DMS79 (cell line): ENCODE results near the gene RBM20.
A peak's percentile ranks its signal among the peaks of the same experiment; 100 is the strongest.

Experiments
- DNase-seq: peaks from one replicate; lab custom pipeline; 2025; lab: John Stamatoyannopoulos, UW

The RBM20 gene

GRCh38 chr10:110812583-110812982 is 168.4 kb downstream of the RBM20 start:
- no peak for DNase-seq

GRCh38 chr10:110813743-110814472 is 169.8 kb downstream of the RBM20 start:
- DNase-seq, result peak; percentile 43

DNA sequence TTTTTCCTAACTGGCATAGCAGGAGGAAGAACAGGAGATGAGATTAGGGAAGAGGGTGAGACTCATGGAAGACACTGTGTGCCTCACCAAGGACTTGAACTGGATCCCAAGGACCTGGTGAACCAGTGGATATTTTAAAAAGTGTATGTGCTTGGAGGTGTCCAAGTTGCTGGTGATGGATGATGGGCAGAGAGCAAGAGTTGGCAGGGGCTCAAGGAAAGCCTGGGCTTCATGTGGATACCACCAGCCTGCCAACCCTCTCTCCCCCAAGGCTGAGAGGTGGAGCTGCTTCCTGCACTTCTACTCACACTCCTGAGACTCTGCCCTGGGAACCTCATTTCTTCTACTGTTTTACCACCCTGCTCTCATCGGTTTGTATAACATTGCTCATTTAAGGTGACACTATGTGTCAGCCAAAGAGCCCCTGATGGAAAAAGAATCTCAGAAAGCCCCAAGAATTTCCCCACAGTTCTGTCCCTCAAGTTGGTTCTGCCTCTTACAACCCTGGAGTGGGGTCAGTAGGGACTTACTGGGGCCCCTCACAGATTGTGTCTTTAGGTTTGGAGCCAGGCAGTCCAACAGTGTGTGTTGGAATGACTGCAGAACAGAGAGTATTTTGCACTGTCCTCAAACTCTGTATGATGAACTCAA is 171.3 kb downstream of the RBM20 start:
- no peak for DNase-seq

- DNase-seq, result no peak
Observed at GRCh38 chr10:110817614-110818013, 173.5 kb downstream of the RBM20 start.

GRCh38 chr10:110818311-110819256 is 174.4 kb downstream of the RBM20 start:
- DNase-seq, result no peak

- no peak for DNase-seq
Observed at GRCh38 chr10:110820321-110820814, 176.2 kb downstream of the RBM20 start.

GRCh38 chr10:110821508-110821907 is 177.4 kb downstream of the RBM20 start:
- DNase-seq, result no peak

DNA sequence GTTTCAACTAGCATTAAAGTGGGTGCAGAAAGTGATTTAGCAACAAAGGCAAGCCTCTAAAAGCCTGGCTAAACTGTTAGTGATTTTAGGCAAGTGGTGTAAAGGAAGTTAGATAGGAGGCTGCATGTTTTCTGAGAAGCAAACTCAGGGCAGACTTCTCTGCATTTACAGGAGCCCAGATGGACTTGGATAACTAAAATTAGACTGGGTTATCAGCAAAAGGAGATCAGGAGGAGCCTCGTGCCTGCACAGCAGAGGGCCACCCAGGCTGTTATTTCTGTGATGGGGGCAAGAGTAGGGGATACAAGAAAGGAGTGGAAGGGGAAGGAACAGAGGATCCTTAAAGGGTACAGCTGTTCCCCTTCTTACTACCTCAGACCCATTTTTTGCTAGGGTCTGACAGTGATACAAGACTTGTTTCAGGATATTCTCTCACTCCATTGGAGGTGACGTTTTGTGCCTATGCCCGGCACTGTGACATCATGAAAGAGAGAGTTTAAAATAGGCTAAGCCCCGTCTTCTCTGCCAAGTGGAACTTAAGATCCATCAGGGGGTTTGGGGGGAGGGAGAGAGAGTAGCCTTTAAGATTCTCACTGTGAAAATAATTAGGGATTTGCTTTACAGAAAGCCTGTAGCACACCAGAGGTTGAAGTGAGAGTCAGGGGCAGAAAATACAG is 178.0 kb downstream of the RBM20 start:
- no peak for DNase-seq

- peak; percentile 34 for DNase-seq
Observed at GRCh38 chr10:110822712-110823311, 178.7 kb downstream of the RBM20 start.

DNA sequence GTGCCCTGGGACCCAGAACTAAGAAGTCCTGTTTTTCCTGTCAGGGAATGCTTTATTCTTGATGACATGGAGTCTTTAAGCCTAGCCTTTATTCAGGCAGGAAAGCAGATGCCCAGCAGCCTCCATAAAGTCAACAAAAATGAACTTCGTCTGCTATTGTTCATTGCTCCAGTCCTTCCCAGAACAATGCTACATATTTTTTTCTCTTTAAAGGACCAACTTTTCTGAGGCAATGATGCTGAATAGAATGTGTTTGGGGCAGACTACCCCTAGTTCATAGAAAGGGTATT is 180.0 kb downstream of the RBM20 start:
- no peak for DNase-seq

DNA sequence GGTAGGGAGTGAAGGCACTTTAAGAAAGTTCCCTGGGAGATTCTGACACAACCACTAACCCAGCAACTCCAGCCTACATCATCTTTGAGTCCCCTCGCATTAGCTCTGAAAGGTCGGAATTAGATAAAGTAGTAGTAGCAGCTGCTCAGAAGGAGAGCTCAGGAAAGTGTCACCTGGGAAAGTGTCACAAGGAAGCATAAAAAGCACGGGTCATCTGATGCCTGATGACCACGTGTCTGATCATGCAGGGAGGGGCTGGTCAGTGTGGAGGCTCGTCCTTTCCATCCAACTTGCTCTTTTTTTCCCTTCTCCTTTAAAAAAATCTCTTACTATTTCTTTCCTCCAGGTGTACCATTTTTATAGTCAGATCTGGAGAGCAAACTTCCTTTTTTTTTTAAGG is 180.5 kb downstream of the RBM20 start:
- DNase-seq, result no peak

DNA sequence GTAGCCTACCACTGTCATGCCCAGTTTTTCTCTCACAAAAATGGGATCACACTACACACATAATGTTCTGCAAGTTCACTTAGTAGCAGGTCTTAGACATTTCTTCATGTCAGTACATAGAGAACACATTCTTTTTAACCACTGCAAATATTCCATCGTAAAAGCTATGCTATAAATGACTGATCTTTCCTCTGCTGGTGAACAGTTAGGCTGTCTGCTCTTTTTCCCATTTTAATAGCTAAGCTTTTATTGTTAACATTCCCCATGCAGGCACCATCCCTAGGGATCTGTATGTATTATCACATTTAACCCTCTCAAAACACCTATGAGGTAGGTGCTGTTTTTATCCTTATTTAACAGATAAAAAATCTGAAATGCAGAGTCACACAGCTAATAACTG is 181.4 kb downstream of the RBM20 start:
- DNase-seq, result no peak

- DNase-seq, result no peak
Observed at GRCh38 chr10:110827410-110827809, 183.3 kb downstream of the RBM20 start.

GRCh38 chr10:110827875-110828274 is 183.7 kb downstream of the RBM20 start:
- DNase-seq, result no peak

- DNase-seq, result no peak
Observed at GRCh38 chr10:110828525-110828924, 184.4 kb downstream of the RBM20 start.

GRCh38 chr10:110829721-110830410 is 185.7 kb downstream of the RBM20 start:
- DNase-seq, result no peak

DNA sequence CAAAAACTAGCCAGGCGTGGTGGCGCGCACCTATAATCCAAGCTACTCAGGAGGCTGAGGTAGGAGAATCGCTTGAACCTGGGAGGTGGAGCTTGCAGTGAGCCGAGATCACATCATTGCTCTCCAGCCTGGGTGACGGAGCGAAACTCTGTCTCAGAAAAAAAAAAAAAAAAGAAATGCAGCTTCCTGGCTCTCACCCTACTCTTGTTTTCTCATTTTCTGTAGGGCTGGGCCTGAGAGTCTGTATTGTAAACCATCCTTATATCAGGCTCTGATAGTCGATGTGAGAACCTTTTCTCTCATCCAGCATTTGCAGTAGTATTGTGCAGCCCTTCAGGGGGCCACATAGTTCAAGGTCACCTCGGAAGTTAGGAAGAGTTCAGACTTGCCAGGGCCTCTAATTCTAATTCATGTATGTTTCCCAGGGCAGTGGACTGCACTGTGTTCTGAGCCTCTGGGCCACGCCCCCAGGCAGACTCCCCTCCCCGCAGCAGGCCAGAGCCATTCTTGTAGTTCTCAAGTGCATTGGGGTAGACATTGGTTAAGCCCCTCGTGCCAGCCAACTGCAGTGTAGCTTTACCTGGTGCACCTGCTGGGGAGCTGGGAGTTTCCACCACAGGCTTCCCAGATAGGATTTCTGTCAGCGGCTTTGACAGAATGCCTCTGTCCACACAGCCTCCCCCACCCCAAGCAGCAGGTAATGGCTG is 189.3 kb downstream of the RBM20 start:
- no peak for DNase-seq

DNA sequence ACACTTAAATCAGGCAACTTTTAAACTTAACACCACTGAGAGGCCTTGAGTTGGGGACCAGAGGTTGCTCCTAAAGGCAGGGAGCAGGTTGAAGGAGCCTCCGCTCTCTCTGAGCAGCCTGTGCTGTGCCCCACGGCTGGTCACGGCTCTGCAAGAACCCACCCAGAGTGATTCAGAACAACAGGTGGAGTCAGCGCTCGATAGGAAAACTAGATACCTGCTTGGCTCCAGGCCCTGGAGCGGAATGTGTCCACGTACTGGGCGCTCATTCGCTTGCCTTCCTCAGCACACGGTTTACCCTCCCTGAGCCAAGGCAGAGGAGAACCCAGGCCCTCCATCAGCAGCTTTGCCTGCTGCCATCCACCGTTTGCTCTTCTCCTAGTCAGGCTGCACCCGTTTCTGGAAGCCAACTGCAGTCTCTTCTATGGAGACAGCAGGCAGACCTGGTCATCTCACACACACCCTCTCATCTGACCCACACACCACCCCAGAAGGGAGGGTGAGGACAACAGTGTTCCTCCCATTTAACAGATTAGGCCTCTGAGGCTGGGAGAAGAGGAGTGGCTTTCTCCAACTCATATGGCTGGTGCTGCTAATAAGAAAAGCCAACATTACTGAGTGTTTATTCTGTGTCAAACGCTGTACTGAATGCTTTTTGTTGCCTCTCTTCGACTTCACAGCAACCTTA is 189.9 kb downstream of the RBM20 start:
- no peak for DNase-seq

GRCh38 chr10:110834629-110835301 is 190.6 kb downstream of the RBM20 start:
- peak; percentile 34 for DNase-seq
